HG03439 (cell line): ENCODE results near the gene HLX.

Experiments used
- ATAC-seq: cut with Tn5 transposase; IDR thresholded peaks from one replicate; pipeline ENCODE4 v1.9.1; 2021; ENCODE audit warnings: mild to moderate bottlenecking, moderate library complexity; ENCODE audit not compliant: unreplicated experiment

The HLX gene

GRCh38 chr1:220895412-220895946 is 16.2 kb downstream of the HLX start:
- ATAC-seq: no peak

DNA sequence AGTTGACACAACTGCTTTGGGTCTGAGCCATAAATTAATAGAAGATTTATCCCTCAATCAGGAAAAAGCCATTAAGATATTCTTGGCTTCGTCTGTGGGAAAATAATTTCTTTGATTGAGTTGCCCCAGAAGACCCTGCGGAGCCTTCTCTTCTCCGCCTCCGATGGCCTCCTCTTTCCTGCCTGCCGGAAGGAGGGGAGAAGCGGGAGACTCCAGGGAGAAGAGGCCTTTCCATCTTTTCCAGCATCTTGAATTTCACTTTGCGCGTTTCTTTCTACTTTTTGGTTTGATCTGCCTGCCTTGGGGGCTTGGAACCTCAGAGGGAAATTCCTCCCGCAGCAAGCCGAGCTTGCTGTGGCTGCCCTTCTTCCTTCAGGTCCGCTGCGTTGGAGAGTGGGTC is 16.8 kb downstream of the HLX start:
- ATAC-seq: no peak

- no peak for ATAC-seq
Measured at GRCh38 chr1:220900842-220901241, 21.6 kb downstream of the HLX start.

DNA sequence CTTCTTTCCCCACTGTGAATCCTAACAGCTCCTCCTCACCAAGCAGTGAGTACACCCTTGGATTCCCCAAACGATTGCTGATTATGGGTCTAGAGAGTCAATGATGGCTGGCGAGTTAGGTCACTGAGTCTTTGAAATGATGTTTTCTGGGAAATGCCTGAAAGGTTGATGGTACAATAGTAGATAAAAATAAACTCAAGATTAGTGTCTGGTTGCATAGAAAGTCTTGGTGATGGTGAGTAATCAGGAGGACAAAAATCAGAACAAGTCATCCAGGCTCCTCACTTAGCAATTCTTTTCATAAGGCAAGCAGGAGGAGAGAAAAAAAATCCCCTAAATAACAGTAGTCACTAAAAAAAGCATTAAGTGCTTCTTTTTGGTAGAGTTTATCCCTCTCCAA is 22.6 kb downstream of the HLX start:
- no peak for ATAC-seq

DNA sequence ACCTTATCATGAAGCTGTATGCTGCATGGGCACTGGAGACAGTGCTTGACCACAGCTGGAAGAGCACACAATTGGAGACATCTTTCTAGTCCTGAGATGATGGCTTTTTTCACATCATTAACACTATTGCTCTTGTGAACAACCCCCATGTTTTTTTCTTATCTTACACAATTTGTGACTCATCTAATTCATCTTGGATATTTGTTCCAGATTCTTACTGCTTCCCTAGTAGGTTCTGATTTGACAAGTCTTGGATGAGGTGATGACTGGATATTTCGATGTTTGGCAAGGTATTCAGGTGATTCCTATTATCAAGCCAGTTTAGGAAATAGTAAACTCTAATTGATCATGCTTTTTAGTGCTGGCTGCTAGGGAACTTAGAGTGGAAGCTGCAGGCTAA is 23.7 kb downstream of the HLX start:
- no peak for ATAC-seq

DNA sequence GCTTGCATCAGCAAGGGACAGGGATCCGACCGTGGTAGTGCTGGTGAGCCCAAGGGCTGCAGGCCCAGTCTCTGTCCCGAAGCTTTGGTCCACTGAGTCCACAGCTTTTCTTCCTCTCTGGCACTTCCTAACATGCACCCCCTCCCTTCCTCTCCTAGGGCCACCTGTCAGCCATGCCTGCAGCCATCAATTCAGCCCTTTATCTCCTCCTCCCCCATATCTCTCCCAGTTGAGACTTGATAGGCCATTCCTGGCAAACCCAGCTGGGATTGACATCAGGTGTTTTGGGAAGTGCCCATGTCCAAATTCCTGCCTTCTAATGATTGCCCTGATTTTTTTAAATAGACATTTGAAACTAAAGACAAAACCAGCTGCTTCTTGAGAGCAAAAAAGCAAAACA is 25.6 kb downstream of the HLX start:
- no peak for ATAC-seq

DNA sequence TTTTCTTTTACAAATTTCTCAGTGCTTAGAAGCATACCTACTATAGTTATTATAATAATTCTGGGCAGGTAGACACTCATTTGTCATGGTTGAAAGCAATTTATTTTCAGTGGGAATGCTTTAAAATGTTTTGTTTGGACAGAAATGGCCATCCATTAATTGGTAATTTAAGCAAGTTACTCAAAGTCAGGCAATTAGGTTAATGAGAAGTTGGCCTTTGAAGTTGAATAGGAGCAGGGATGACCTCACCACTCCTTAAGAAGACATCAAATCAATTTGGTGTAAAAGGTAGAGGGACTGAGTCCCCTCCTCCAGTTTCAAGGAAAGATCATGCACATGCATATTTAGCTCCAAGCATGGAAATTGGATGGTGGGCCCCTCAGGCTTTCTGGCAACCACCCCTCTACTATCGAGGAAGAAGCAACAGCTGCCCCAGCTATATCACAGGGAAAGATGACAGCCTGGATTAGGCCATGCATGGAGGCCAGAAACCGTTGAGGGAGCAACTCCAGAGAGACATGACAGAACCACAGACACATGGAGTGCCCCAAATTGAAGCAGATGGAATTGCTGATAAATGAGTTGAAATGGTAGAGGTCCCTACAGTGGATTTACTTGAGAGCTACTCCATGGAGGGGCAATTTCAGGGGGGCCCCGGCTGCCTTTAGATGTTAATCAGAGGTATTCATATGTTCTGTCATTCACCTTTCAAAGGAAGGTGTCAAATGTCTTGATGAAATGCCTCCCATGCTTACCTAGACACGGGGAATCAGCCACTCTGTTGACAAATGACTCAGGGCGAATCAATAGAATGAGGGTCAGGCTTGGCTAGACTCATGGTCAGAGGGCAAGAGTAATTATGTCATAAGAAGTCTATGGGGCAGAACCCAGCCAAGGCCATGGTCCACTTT is 26.7 kb downstream of the HLX start:
- no peak for ATAC-seq

- no peak for ATAC-seq
Measured at GRCh38 chr1:220906561-220907334, 27.5 kb downstream of the HLX start.

DNA sequence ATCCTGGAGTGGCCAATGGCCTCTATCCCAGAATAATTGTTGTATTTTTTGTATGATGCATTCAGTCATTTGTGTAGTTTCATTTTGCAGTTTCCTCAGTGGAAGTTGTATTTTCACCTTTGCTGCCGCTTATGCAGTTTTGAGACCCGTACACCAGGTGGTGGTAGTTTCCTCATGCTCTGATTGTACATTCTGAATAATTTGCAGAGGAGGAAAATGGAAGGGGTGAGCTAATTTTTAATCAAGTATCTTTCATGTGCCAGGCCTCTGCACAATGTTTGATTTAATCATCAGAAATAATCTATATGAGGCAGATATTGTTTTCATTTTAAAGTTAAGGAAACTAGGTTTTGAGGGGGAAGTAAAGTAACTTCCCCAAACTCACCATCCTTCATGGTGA is 29.5 kb downstream of the HLX start:
- no peak for ATAC-seq

GRCh38 chr1:220910021-220910420 is 30.8 kb downstream of the HLX start:
- ATAC-seq: no peak

- no peak for ATAC-seq
Measured at GRCh38 chr1:220914283-220915116, 35.3 kb downstream of the HLX start.

DNA sequence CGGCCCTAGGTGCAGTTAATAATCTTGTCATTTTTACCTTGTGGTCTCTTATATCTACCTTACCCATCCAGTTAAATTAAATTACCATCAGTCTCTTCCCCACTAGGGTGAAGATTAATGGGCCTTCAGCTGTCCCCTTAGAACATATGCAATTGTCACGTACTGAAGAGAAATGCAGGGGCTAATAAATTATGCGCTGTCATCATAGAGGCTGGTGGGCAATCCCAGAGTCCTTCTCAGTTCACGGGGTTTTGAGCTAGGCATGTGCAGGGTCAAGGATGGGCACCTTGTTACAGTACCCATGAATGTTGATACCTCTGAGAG is 35.8 kb downstream of the HLX start:
- no peak for ATAC-seq

GRCh38 chr1:220915954-220916353 is 36.7 kb downstream of the HLX start:
- no peak for ATAC-seq

GRCh38 chr1:220917101-220917500 is 37.9 kb downstream of the HLX start:
- no peak for ATAC-seq

DNA sequence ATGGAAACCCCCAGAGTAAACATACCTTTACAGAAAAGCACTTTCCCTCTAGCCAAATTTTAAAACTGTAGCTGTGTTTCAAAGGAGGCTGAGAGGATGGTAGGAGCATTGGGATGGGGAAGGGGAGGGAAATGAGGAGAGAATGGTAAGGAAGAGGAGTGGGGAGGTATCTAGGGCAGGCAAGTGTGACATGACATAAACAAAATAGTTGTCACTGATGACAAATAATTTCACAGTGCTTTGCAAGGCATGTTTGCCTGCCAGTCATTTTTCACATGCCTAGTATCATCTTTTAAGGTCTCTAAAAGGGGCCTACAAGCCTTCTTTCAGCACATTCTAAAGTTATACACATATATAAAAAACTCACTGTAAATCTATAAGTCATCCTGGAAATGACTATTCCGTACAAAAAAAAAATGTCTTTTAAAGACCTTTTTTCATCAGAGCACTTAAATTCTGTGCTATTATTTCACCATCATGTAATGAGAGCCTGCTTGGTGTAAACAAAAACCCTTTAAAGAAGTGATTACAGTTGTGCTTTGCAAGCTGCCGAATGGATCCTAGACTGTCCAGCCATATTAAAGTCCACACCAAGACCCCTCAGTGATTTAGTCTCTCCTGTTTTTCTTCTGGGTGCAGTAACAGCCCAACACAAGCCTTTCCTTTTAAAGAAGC is 38.4 kb downstream of the HLX start:
- no peak for ATAC-seq

DNA sequence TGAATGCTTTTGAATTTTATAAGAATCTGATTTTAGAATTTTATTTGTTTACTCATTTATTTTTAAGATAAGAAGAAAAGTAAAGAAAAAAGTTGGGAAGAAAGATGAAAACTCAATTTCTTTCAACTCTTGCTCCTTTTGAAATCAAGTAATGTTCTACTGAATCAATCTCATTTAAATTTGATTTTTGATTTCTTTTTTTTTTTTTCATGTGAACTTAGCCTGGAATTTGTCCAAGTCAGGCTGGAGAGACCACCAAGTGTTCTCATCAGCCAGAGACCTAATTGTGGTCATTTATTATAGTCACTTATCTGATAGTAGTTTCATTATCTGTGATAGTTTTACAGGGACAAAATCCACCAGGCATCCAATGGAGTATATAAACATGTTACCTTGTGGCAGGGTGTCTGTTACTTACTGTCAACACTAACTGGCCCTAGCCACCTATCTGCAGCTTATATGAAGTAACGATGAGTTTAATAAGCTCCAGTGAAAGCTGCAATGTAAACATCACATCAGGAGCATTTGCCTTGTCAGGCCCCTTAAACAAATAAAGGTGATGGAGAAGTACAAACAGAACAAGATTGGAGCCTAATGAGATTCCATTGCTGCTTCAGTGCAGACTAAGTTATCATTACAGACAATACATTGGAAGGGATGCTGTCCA is 39.2 kb downstream of the HLX start:
- ATAC-seq: no peak

DNA sequence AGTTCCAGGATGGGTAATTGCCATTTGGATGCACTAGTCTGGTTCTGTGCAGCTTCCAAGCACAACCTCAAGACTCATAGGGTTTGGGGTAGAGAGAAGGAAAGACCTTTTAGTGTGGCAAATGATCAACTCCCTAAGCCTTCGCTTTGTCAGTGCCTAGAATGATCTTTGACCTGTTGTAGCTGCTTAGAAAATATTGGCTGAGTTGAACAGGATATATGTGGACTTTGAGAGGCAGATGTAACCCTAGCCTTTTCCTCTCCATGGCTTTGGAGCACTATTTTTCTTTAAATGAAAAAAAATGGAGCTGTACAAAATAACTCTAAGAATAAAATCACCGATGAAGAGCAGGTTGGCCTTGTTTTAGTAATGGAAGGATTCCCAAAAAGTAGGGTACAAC is 41.7 kb downstream of the HLX start:
- ATAC-seq: no peak

GRCh38 chr1:220921498-220921897 is 42.3 kb downstream of the HLX start:
- ATAC-seq: no peak

- ATAC-seq: no peak
Measured at GRCh38 chr1:220921971-220922635, 42.9 kb downstream of the HLX start.

- ATAC-seq: no peak
Measured at GRCh38 chr1:220922951-220923350, 43.7 kb downstream of the HLX start.
